Panc1 (cell line): Measurements from ENCODE around the gene MORN2.

Experiments used
- POLR2AphosphoS5 ChIP-seq: IDR thresholded peaks from 2 replicates; pipeline ENCODE4 v1.6.1; 2012; ENCODE audit warnings: mild to moderate bottlenecking, low read depth, low read length, moderate library complexity
- SIN3A ChIP-seq: IDR thresholded peaks from 2 replicates; pipeline ENCODE4 v1.6.1; 2012; ENCODE audit warnings: low read depth, mild to moderate bottlenecking, low read length, moderate library complexity, borderline replicate concordance; ENCODE audit not compliant: insufficient read depth
- TCF7L2 ChIP-seq: IDR thresholded peaks from 2 replicates; pipeline ENCODE4 v1.6.1; 2011; ENCODE audit warnings: mild to moderate bottlenecking, low read depth, low read length, inconsistent platforms
- TF ChIP-seq, protein P1 (sequence below): fragments of 450-650 bp; IDR thresholded peaks from 2 replicates; pipeline ENCODE4 v1.5.1; 2017; ENCODE audit warnings: mild to moderate bottlenecking
- TF ChIP-seq, protein P2 (sequence below), 2 experiments: IDR thresholded peaks; 2 replicates each; pipeline ENCODE4 v1.6.1; 2011 to 2012; ENCODE audit warnings: low read depth in 2 of 2, control low read depth in 1 of 2, low read length in 1 of 2, mild to moderate bottlenecking in 1 of 2, moderate library complexity in 1 of 2; ENCODE audit not compliant: insufficient read depth in 1 of 2

DNA sequence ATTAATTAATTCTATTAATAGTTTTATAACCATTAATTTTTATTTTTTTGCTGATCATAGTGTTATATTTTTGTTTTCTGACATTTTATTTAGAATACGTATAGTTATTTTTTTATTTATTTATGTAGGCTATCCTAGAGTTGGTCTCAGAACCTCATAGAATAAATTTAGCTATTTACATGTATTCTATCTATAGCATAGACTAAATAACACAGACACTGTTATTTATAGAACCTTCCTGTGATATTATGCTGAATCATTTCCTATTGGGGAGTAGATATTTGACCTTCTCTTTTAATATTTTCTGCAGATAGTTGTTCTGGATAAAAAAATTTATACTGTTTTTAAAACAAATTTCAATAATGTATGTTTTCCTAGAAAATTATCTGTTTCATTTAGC lies 34.1 kb downstream of the MORN2 start:
- TF ChIP-seq, protein P1, sequence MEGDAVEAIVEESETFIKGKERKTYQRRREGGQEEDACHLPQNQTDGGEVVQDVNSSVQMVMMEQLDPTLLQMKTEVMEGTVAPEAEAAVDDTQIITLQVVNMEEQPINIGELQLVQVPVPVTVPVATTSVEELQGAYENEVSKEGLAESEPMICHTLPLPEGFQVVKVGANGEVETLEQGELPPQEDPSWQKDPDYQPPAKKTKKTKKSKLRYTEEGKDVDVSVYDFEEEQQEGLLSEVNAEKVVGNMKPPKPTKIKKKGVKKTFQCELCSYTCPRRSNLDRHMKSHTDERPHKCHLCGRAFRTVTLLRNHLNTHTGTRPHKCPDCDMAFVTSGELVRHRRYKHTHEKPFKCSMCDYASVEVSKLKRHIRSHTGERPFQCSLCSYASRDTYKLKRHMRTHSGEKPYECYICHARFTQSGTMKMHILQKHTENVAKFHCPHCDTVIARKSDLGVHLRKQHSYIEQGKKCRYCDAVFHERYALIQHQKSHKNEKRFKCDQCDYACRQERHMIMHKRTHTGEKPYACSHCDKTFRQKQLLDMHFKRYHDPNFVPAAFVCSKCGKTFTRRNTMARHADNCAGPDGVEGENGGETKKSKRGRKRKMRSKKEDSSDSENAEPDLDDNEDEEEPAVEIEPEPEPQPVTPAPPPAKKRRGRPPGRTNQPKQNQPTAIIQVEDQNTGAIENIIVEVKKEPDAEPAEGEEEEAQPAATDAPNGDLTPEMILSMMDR: no peak
- no peak for TF ChIP-seq POLR2AphosphoS5
- TF ChIP-seq, protein P2, sequence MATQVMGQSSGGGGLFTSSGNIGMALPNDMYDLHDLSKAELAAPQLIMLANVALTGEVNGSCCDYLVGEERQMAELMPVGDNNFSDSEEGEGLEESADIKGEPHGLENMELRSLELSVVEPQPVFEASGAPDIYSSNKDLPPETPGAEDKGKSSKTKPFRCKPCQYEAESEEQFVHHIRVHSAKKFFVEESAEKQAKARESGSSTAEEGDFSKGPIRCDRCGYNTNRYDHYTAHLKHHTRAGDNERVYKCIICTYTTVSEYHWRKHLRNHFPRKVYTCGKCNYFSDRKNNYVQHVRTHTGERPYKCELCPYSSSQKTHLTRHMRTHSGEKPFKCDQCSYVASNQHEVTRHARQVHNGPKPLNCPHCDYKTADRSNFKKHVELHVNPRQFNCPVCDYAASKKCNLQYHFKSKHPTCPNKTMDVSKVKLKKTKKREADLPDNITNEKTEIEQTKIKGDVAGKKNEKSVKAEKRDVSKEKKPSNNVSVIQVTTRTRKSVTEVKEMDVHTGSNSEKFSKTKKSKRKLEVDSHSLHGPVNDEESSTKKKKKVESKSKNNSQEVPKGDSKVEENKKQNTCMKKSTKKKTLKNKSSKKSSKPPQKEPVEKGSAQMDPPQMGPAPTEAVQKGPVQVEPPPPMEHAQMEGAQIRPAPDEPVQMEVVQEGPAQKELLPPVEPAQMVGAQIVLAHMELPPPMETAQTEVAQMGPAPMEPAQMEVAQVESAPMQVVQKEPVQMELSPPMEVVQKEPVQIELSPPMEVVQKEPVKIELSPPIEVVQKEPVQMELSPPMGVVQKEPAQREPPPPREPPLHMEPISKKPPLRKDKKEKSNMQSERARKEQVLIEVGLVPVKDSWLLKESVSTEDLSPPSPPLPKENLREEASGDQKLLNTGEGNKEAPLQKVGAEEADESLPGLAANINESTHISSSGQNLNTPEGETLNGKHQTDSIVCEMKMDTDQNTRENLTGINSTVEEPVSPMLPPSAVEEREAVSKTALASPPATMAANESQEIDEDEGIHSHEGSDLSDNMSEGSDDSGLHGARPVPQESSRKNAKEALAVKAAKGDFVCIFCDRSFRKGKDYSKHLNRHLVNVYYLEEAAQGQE (IDR thresholded peaks at IDR 0.05; ENCODE audit: insufficient read depth in 1 of 2, low read depth in 2 of 2, low read length in 1 of 2): no peak
- no peak for TF ChIP-seq TCF7L2
- TF ChIP-seq SIN3A: no peak
